Mucosa of descending colon (tissue), 3 donors: ENCODE data around the gene MSANTD4. TPM values are rescaled to one million over a fixed set of nuclear protein-coding genes. Genes with fewer than 3 reads are reported as not detected.
"Not testable (repeated sequence)": the region's sequence is repeated elsewhere in the genome, so short reads cannot be mapped to it uniquely, and the experiment has no call there.

Experiments used
- ATAC-seq: fragments of 200-7000 bp; cut with Tn5 transposase; one replicate; pipeline ENCODE4 v1.9.1; 2020; ENCODE audit warnings: mild to moderate bottlenecking, moderate library complexity
- DNase-seq, 3 donors: peaks; one replicate each; pipeline ENCODE4 v3.0.0-alpha.2; 2020
- H3K36me3 ChIP-seq: fragments of 200-600 bp; one replicate; pipeline ENCODE4 v1.8.0; 2021; ENCODE audit warnings: low read depth, mild to moderate bottlenecking
- H3K4me1 ChIP-seq: fragments of 200-600 bp; one replicate; pipeline ENCODE4 v1.8.0; 2021; ENCODE audit warnings: low read depth, mild to moderate bottlenecking
- H3K4me3 ChIP-seq: fragments of 200-600 bp; one replicate; pipeline ENCODE4 v1.8.0; 2021; ENCODE audit warnings: mild to moderate bottlenecking
- H3K9me3 ChIP-seq: fragments of 200-600 bp; one replicate; pipeline ENCODE4 v1.8.0; 2021; ENCODE audit warnings: mild to moderate bottlenecking
- CTCF ChIP-seq: fragments of 200-600 bp; IDR thresholded peaks from one replicate; pipeline ENCODE4 v1.8.0; 2022; ENCODE audit warnings: antibody characterized with exemption, mild to moderate bottlenecking
- intact Hi-C, 2 donors: fragments of 100-400 bp; cut with DNase I in 1 of 2; cut with micrococcal nuclease in 1 of 2; formaldehyde crosslinking; loops; one replicate each; pipeline versions ENCODE4 v1.11.0 to v1.11.1; 2022; cut with DNase I, micrococcal nuclease
- total RNA-seq, 3 donors: library from RNA; stranded (reverse); fragmentation: NEBNext Ultra II Directional in 2 of 3; extraction: Animal tissue kit (Norgen Biotek cat#: 25700) in 2 of 3; gene quantifications; one replicate each; pipeline versions ENCODE4 v1.2.1 to v1.2.4, GENCODE V29; 2021 to 2023
- donor health status: DM: no; HTN: no; CAD: no; lungs with moderate emphysema.
- donor health status: DM: no; HTN: no; CAD: no.
- donor health status: DM: no; HTN: yes; CAD: no.

MSANTD4 gene
- total RNA-seq, 3 donors from 2014 or later, result 6.2 to 21.3 (median 7.8) TPM

GRCh38 chr11:106012744-106013143 is 9.3 kb downstream of the MSANTD4 start:
- no peak for ATAC-seq
- TF ChIP-seq CTCF, result no peak
- no peaks in the 10 kb centered on the region for H3K9me3 ChIP-seq
- intact Hi-C loops, result no loop called here
- H3K4me1 ChIP-seq, result no peaks in the 10 kb centered on the region
- H3K4me3 ChIP-seq, result no peak overlapping the region
- DNase-seq, result no peak
- no peaks in the 10 kb centered on the region for H3K36me3 ChIP-seq

- intact Hi-C loops, result no loop called here
- no peak for TF ChIP-seq CTCF
- DNase-seq, result no peak
- no peaks in the 10 kb centered on the region for H3K4me1 ChIP-seq
- no peak overlapping the region for H3K4me3 ChIP-seq
- no peaks in the 10 kb centered on the region for H3K36me3 ChIP-seq
- no peaks in the 10 kb centered on the region for H3K9me3 ChIP-seq
- no peak for ATAC-seq
Measured at GRCh38 chr11:106011481-106011880, 10.6 kb downstream of the MSANTD4 start.

- H3K9me3 ChIP-seq, result peaks cover 21% of the 10 kb centered on the region
- DNase-seq, intact Hi-C loops, H3K36me3 ChIP-seq, H3K4me1 ChIP-seq, ATAC-seq, H3K4me3 ChIP-seq: not testable (repeated sequence)
Measured at GRCh38 chr11:106003094-106003493, 18.9 kb downstream of the MSANTD4 start.

- no peaks in the 10 kb centered on the region for H3K36me3 ChIP-seq
- TF ChIP-seq CTCF, result no peak
- intact Hi-C loops, result no loop called here
- peaks cover 21% of the 10 kb centered on the region for H3K9me3 ChIP-seq
- H3K4me1 ChIP-seq, result no peaks in the 10 kb centered on the region
- no peak overlapping the region for H3K4me3 ChIP-seq
- ATAC-seq, result no peak
- no peak for DNase-seq
Measured at GRCh38 chr11:106001304-106002012, 20.6 kb downstream of the MSANTD4 start.

- peaks cover 7% of the 10 kb centered on the region for H3K9me3 ChIP-seq
- no peak for TF ChIP-seq CTCF
- H3K36me3 ChIP-seq, result no peaks in the 10 kb centered on the region
- ATAC-seq, result no peak
- H3K4me1 ChIP-seq, result no peaks in the 10 kb centered on the region
- H3K4me3 ChIP-seq, result no peak overlapping the region
- DNase-seq, result no peak
- intact Hi-C loops, result no loop called here
Measured at GRCh38 chr11:105991888-105992287, 30.2 kb downstream of the MSANTD4 start.

GRCh38 chr11:105989124-105989523 is 32.9 kb downstream of the MSANTD4 start:
- TF ChIP-seq CTCF, result no peak

More at GRCh38 chr11:105989124-105989523, 32.9 kb downstream of the MSANTD4 start:
- Histone ChIP-seq H3K4me3 (no peak overlapping the region), H3K36me3 (no peaks in the 10 kb centered on the region), H3K4me1 (no peaks in the 10 kb centered on the region), H3K9me3 (peaks cover 7% of the 10 kb centered on the region)
- DNase-seq (no peak), ATAC-seq (no peak)
- intact Hi-C loops, result no loop called here
